Lower leg skin (tissue), 4 donors: ENCODE results near the gene ZCCHC7. TPM values are rescaled to one million over a fixed set of nuclear protein-coding genes. Genes with fewer than 3 reads are reported as not detected.

Experiments
- DNase-seq, 2 donors: peaks; one replicate each; pipeline ENCODE4 v3.0.0-alpha.2; 2019; ENCODE audit warnings: low spot score in 2 of 2
- H3K4me3 ChIP-seq: fragments of 200-600 bp; sonication (generic); 2 replicates; pipeline ENCODE4 v1.5.1; 2017; ENCODE audit warnings: mild to moderate bottlenecking, low read depth; ENCODE audit not compliant: poor library complexity, severe bottlenecking
- CTCF ChIP-seq, 3 donors: fragments of 450-650 bp; IDR thresholded peaks; one replicate each; pipeline ENCODE4 v1.5.1; 2016; ENCODE audit warnings: antibody characterized with exemption in 3 of 3, mild to moderate bottlenecking in 3 of 3, moderate library complexity in 2 of 3
- POLR2A ChIP-seq, 2 donors: fragments of 450-650 bp; IDR thresholded peaks; one replicate each; pipeline ENCODE4 v1.6.1; 2016 to 2017; ENCODE audit warnings: antibody characterized with exemption in 2 of 2, mild to moderate bottlenecking in 1 of 2, moderate library complexity in 1 of 2
- WGBS, 2 donors: methylation state at CpG; one replicate each; pipeline ENCODE4 v1.1.5; 2018; 5-methylcytosine and 5-hydroxymethylcytosine counted together
- intact Hi-C: fragments of 100-400 bp; cut with DNase I; formaldehyde crosslinking; loops from one replicate; pipeline ENCODE4 v1.15.0; 2023; ENCODE audit warnings: low total_unique reads
- total RNA-seq, 4 donors: library from RNA; depleted of rRNA; stranded (reverse); fragments of >200 nt; gene quantifications; one replicate each; pipeline ENCODE4 v1.1.0, GENCODE V29; 2016

Gene ZCCHC7
- total RNA-seq, 4 donors from 2014 or later = 12.2 to 17.6 (median 15.7) TPM

GRCh38 chr9:37149666-37150308 lies 29.4 kb downstream of the ZCCHC7 start:
- TF ChIP-seq CTCF (IDR thresholded peaks at IDR 0.05) = no peak
- DNase-seq = no peak
- no peak overlapping the region for H3K4me3 ChIP-seq
- intact Hi-C loops = no loop called here
- 83 to 85% methylated on average over 4 of the region's 4 CpGs for WGBS, 2 donors

- intact Hi-C loops = no loop called here
- DNase-seq = no peak
- no peak for TF ChIP-seq POLR2A (IDR thresholded peaks at IDR 0.05)
- no peak for TF ChIP-seq CTCF (IDR thresholded peaks at IDR 0.05)
- no peak overlapping the region for H3K4me3 ChIP-seq
Observed at GRCh38 chr9:37150415-37150814, 30.0 kb downstream of the ZCCHC7 start.

GRCh38 chr9:37151812-37152211 lies 31.4 kb downstream of the ZCCHC7 start:
- no peak for TF ChIP-seq CTCF (IDR thresholded peaks at IDR 0.05)
- no peak for TF ChIP-seq POLR2A (IDR thresholded peaks at IDR 0.05)

GRCh38 chr9:37152365-37152764 lies 32.0 kb downstream of the ZCCHC7 start:
- 52 to 59% methylated on average over 2 of the region's 2 CpGs for WGBS, 2 donors
- intact Hi-C loops = no loop called here
- no peak overlapping the region for H3K4me3 ChIP-seq
- DNase-seq = no peak
- TF ChIP-seq CTCF (IDR thresholded peaks at IDR 0.05) (no peak), POLR2A (IDR thresholded peaks at IDR 0.05) (no peak)

More at GRCh38 chr9:37151812-37152211, 31.4 kb downstream of the ZCCHC7 start:
- WGBS, 2 donors = 86 to 94% methylated on average over 1 of the region's 1 CpG
- no peak for DNase-seq
- H3K4me3 ChIP-seq = no peak overlapping the region
- intact Hi-C loops = no loop called here

GRCh38 chr9:37155601-37156000 lies 35.2 kb downstream of the ZCCHC7 start:
- TF ChIP-seq POLR2A (IDR thresholded peaks at IDR 0.05) (no peak), CTCF (IDR thresholded peaks at IDR 0.05) (no peak)
- intact Hi-C loops = no loop called here
- H3K4me3 ChIP-seq = no peak overlapping the region
- 93 to 96% methylated on average over 2 of the region's 2 CpGs for WGBS, 2 donors
- DNase-seq = no peak

GRCh38 chr9:37156205-37156604 lies 35.8 kb downstream of the ZCCHC7 start:
- WGBS, 2 donors = 92 to 94% methylated on average over 6 of the region's 6 CpGs

More at GRCh38 chr9:37156205-37156604, 35.8 kb downstream of the ZCCHC7 start:
- TF ChIP-seq CTCF (IDR thresholded peaks at IDR 0.05) = no peak
- TF ChIP-seq POLR2A (IDR thresholded peaks at IDR 0.05) = no peak
- H3K4me3 ChIP-seq = no peak overlapping the region
- no peak for DNase-seq
- intact Hi-C loops = no loop called here
